ENCODE data around the gene RYR2. TPM values are rescaled to one million over a fixed set of nuclear protein-coding genes. Genes with fewer than 3 reads are reported as not detected.

The RYR2 gene
- total RNA-seq, 2 experiments from 2014 or later, result not detected

DNA sequence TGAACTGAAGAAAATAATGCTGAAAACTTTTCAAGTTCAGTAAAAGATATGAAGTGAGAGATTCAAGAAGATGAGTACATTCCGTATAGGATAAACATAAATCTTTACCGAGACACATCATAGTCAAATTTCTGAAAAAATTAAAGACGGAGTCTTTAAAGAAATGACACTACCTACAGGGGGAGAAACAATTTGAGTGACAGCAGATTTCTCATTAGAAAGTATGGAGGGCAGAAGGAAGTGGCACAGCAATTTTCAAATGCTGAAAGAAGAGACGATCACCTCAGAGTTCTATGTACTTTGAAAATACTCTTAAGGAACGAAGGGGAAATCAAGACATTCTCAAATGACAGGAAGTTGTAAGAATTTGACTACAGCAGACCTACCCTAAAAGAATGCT is 577.6 kb downstream of the RYR2 start:
- Histone ChIP-seq H4K20me1 (ENCODE audit: insufficient read depth, low read length) (no peaks in the 10 kb centered on the region), H3K4me2 (ENCODE audit: low read length) (no peak overlapping the region), H3K36me3 (ENCODE audit: insufficient read depth, low read length) (no peaks in the 10 kb centered on the region), H3K9me3 (ENCODE audit: low read length) (0 out of 2 replicates have a peak, but pooled peaks cover 11% of the 10 kb centered on the region), H3K9me2 (ENCODE audit: insufficient read depth, low read length) (no peaks in the 10 kb centered on the region), H3K79me2 (ENCODE audit: insufficient read depth, low read depth, low read length) (no peaks in the 10 kb centered on the region), H3K27ac (ENCODE audit: low read depth, low read length, poor library complexity, severe bottlenecking) (no peak overlapping the region), H2AFZ (ENCODE audit: low read length) (no peak overlapping the region), H3K4me1 (ENCODE audit: insufficient read depth, low read length, poor library complexity, severe bottlenecking) (no peaks in the 10 kb centered on the region), H3K4me3 (ENCODE audit: low read depth, low read length, poor library complexity, severe bottlenecking) (no peak overlapping the region)
- intact Hi-C loops (cut with micrococcal nuclease; ENCODE audit: unreplicated experiment), result no loop called here
- TF ChIP-seq EZH2phosphoT487 (IDR thresholded peaks at IDR 0.05; ENCODE audit: borderline replicate concordance, low read depth, low read length), result no peak
- TF ChIP-seq, protein P1, sequence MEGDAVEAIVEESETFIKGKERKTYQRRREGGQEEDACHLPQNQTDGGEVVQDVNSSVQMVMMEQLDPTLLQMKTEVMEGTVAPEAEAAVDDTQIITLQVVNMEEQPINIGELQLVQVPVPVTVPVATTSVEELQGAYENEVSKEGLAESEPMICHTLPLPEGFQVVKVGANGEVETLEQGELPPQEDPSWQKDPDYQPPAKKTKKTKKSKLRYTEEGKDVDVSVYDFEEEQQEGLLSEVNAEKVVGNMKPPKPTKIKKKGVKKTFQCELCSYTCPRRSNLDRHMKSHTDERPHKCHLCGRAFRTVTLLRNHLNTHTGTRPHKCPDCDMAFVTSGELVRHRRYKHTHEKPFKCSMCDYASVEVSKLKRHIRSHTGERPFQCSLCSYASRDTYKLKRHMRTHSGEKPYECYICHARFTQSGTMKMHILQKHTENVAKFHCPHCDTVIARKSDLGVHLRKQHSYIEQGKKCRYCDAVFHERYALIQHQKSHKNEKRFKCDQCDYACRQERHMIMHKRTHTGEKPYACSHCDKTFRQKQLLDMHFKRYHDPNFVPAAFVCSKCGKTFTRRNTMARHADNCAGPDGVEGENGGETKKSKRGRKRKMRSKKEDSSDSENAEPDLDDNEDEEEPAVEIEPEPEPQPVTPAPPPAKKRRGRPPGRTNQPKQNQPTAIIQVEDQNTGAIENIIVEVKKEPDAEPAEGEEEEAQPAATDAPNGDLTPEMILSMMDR (conservative IDR thresholded peaks at IDR 0.05; ENCODE audit: low read length), result no peak
- no peak for DNase-seq (ENCODE audit: low spot score)
- BruUV-seq (replicated peaks), result no TSS peak
- ChIA-PET CTCF (ENCODE audit: unreplicated experiment) (no interaction called here), POLR2A (no interaction called here)

DNA sequence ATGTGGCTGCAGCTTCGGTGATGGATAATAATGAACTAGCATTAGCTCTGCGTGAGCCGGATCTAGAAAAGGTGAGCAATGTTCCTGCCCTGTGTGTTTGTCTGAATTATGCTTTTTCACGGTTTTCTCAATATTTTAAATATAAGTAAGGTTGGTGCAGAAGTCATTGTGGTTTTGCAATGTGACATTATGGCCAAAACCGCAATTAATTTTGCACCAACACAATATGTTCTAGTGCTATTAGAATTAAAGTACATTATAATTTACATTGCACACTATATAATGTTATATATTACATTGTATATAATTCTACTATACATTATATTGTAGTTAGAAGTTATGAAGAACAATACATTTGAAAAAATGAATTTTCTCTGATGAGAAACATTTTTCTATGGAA is 592.9 kb downstream of the RYR2 start:
- intact Hi-C loops (cut with micrococcal nuclease; ENCODE audit: unreplicated experiment), result no loop called here
- H3K4me3 ChIP-seq (ENCODE audit: low read depth, low read length, poor library complexity, severe bottlenecking), result no peak overlapping the region

DNA sequence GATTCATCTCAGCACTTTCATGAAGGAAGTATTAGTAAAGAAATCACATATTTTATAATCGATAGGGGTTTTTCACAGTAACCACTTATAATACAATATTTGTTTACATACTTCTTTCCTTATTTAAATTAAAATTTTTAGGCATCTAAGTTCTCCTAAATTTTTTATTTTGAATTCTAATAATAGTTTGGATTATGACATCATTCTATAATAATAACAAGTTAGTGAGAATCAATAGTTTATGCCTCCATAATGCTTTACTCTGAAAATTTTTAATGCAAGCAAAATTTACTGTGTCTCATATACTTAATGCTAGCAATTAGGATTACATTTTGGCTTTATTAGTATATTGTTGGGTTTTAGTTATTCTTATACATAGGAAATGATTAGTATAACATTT is 596.6 kb downstream of the RYR2 start:
- intact Hi-C loops (cut with micrococcal nuclease; ENCODE audit: unreplicated experiment), result no loop called here

More for the DNA sequence above, 592.9 kb downstream of the RYR2 start:
- ChIA-PET CTCF (ENCODE audit: unreplicated experiment) (no interaction called here), POLR2A (no interaction called here)
- TF ChIP-seq, protein P1 (conservative IDR thresholded peaks at IDR 0.05; ENCODE audit: low read length), result no peak
- TF ChIP-seq EZH2phosphoT487 (IDR thresholded peaks at IDR 0.05; ENCODE audit: borderline replicate concordance, low read depth, low read length), result no peak
- Histone ChIP-seq H3K79me2 (ENCODE audit: insufficient read depth, low read depth, low read length) (no peaks in the 10 kb centered on the region), H3K9me3 (ENCODE audit: low read length) (no peaks in the 10 kb centered on the region), H2AFZ (ENCODE audit: low read length) (no peak overlapping the region), H3K36me3 (ENCODE audit: insufficient read depth, low read length) (no peaks in the 10 kb centered on the region), H3K4me1 (ENCODE audit: insufficient read depth, low read length, poor library complexity, severe bottlenecking) (no peaks in the 10 kb centered on the region), H3K27ac (ENCODE audit: low read depth, low read length, poor library complexity, severe bottlenecking) (no peak overlapping the region), H3K4me2 (ENCODE audit: low read length) (no peak overlapping the region), H4K20me1 (ENCODE audit: insufficient read depth, low read length) (no peaks in the 10 kb centered on the region), H3K9me2 (ENCODE audit: insufficient read depth, low read length) (no peaks in the 10 kb centered on the region)
- DNase-seq (ENCODE audit: low spot score), result no peak
- no TSS peak for BruUV-seq (replicated peaks)

More for the DNA sequence above, 596.6 kb downstream of the RYR2 start:
- H3K9me2 ChIP-seq (ENCODE audit: insufficient read depth, low read length), result no peaks in the 10 kb centered on the region
- no peak for DNase-seq (ENCODE audit: low spot score)
- H3K9me3 ChIP-seq (ENCODE audit: low read length), result no peaks in the 10 kb centered on the region
- ChIA-PET CTCF (ENCODE audit: unreplicated experiment) (no interaction called here), POLR2A (interaction anchor here (0.6 kb wide), 1 partner anchor 11 kb away, joined by 3 read pairs; no protein-coding TSS in a partner anchor)
- no peaks in the 10 kb centered on the region for H4K20me1 ChIP-seq (ENCODE audit: insufficient read depth, low read length)
- TF ChIP-seq, protein P1 (conservative IDR thresholded peaks at IDR 0.05; ENCODE audit: low read length), result no peak
- TF ChIP-seq EZH2phosphoT487 (IDR thresholded peaks at IDR 0.05; ENCODE audit: borderline replicate concordance, low read depth, low read length), result no peak
- BruUV-seq (replicated peaks), result no TSS peak
- H3K79me2 ChIP-seq (ENCODE audit: insufficient read depth, low read depth, low read length), result no peaks in the 10 kb centered on the region
- no peaks in the 10 kb centered on the region for H3K36me3 ChIP-seq (ENCODE audit: insufficient read depth, low read length)
- H3K4me2 ChIP-seq (ENCODE audit: low read length), result no peak overlapping the region
- H3K27ac ChIP-seq (ENCODE audit: low read depth, low read length, poor library complexity, severe bottlenecking), result no peak overlapping the region
- H3K4me1 ChIP-seq (ENCODE audit: insufficient read depth, low read length, poor library complexity, severe bottlenecking), result no peaks in the 10 kb centered on the region
- no peak overlapping the region for H2AFZ ChIP-seq (ENCODE audit: low read length)
- no peak overlapping the region for H3K4me3 ChIP-seq (ENCODE audit: low read depth, low read length, poor library complexity, severe bottlenecking)
